ENCODE data around the gene TPX2. TPM values are rescaled to one million over a fixed set of nuclear protein-coding genes. Genes with fewer than 3 reads are reported as not detected.
A peak's percentile ranks its signal among the peaks of the same experiment; 100 is the strongest.

The TPX2 gene
- total and polyA plus RNA-seq, 2 experiments from 2014 or later = 12.3 to 120 TPM

DNA sequence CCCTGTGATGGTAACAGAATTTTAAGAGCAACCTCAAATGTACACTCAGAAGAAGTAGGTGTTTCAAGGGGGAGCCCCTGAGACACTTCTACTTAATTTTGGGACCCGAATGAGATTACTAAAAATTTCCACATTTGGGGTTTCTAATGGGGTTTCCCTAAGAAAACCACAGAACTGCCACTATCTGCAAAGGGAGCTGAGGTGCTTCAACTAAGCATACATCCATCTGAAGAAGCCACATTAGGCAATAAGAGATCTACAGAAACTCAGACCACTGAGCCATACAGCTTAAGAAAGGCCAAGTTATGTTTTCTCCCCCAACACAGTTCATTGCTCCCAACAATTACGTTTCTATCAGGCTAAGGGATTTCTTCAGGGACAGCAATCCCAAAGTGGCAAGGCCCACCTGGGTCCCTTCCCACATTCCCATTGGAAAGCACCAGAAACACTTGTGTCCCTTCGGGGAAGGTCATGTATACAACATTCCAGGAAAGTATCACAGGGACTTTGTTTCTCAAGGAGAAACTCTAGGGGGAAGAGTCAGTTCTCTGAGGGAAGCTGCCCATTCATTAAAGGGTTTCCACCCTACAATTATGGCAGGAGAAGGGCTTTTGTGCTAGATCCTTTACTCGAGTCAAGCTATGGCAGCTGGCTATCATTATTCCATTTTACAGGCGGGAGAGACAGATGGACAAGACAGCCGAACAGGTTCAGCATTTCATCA is 21.4 kb upstream of the TPX2 start:
- DNase-seq (ENCODE audit: low read depth in 1 of 2, low spot score in 1 of 2) = no peak
- no peak overlapping the region for H3K4me3 ChIP-seq
- H3K9me3 ChIP-seq (ENCODE audit: low read depth) = no peaks in the 10 kb centered on the region
- no peaks in the 10 kb centered on the region for H3K27me3 ChIP-seq
- TF ChIP-seq, protein P1, sequence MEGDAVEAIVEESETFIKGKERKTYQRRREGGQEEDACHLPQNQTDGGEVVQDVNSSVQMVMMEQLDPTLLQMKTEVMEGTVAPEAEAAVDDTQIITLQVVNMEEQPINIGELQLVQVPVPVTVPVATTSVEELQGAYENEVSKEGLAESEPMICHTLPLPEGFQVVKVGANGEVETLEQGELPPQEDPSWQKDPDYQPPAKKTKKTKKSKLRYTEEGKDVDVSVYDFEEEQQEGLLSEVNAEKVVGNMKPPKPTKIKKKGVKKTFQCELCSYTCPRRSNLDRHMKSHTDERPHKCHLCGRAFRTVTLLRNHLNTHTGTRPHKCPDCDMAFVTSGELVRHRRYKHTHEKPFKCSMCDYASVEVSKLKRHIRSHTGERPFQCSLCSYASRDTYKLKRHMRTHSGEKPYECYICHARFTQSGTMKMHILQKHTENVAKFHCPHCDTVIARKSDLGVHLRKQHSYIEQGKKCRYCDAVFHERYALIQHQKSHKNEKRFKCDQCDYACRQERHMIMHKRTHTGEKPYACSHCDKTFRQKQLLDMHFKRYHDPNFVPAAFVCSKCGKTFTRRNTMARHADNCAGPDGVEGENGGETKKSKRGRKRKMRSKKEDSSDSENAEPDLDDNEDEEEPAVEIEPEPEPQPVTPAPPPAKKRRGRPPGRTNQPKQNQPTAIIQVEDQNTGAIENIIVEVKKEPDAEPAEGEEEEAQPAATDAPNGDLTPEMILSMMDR (IDR thresholded peaks at IDR 0.05; ENCODE audit: low read depth, low read length) = no peak
- peaks cover 38% of the 10 kb centered on the region for H3K4me1 ChIP-seq (ENCODE audit: low read depth)
- H3K36me3 ChIP-seq = no peaks in the 10 kb centered on the region
- no peak overlapping the region for H3K27ac ChIP-seq

DNA sequence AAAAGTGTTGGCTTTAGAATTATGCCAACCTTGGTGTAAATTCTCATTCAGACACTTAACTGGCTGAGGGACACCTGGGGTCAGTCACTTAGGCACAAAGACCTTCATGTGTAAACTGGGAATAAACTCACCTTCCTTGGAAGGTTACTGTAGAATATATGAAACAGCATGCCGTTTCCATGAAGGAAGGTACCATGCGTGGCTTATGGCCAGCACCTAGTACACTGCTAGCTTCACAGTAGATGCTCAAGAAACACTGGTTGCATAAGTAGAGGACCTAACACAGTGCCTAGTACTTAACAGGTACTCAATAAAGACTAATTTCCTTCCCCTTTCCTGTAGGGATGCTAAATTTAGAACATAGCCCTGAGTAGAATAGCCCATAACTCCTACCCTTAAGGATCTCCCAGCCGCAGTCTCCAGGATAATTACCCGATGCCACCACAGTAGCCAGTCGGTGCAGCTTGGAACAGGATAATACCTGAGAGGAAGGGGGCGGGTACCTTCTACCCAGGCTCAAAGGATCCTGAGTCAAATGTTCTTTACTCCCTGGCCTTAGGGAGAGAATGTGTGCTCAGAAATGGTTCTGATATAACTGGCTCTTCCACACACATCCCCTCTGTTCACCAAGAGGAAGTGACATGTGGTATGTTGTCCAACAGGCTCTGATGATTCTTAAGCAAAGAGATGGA is 20.0 kb upstream of the TPX2 start:
- no peaks in the 10 kb centered on the region for H3K36me3 ChIP-seq
- no peaks in the 10 kb centered on the region for H3K9me3 ChIP-seq (ENCODE audit: low read depth)
- no peak overlapping the region for H3K4me3 ChIP-seq
- no peaks in the 10 kb centered on the region for H3K27me3 ChIP-seq
- TF ChIP-seq, protein P1 (IDR thresholded peaks at IDR 0.05; ENCODE audit: low read depth, low read length) = no peak
- H3K27ac ChIP-seq = no peak overlapping the region
- peaks cover 34% of the 10 kb centered on the region for H3K4me1 ChIP-seq (ENCODE audit: low read depth)
- DNase-seq (ENCODE audit: low read depth in 1 of 2, low spot score in 1 of 2) = no peak

DNA sequence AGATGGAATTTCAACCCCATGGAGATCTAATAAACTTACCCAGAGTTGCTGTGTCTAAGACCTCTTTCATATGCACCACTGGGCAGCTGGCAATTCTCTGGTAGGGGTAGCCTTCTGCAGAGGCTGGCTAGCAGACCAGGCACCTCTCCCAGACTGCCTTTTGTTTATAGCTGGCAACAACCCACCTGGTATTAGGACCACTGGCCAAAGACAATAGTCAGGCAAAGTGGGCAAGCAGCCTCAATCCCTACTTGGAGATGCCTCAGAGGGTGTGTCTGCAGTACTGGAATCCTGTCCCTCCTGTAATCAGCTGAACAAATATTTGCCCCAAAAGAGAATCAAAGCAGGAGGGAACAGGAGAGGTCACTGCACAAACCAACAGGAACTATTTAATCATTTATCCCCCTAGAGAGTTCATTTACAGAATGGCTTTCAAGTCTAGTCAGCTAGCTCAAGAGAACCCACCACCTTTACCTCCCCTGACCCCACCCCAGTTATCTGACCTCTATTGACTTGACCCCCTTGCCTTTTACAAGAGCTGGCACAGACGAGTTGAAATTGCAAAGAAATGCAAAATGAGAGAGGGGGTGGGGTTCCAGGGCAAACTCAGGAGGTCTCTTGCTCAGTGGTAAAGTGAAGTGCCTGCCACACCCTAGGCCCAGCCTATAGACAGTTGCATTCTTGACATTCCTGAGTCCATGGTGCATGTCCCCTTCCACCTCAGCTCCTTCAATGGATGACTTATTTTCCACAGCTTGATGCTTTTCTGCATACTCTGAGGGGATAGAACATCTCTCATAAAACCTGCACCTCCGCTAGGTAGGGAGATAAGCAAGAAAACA is 19.2 kb upstream of the TPX2 start:
- Histone ChIP-seq H3K27me3 (no peaks in the 10 kb centered on the region), H3K36me3 (no peaks in the 10 kb centered on the region), H3K27ac (no peak overlapping the region), H3K9me3 (ENCODE audit: low read depth) (no peaks in the 10 kb centered on the region), H3K4me1 (ENCODE audit: low read depth) (peaks cover 34% of the 10 kb centered on the region), H3K4me3 (no peak overlapping the region)
- TF ChIP-seq, protein P1 (IDR thresholded peaks at IDR 0.05; ENCODE audit: low read depth, low read length) = no peak
- no peak for DNase-seq (ENCODE audit: low read depth in 1 of 2, low spot score in 1 of 2)

DNA sequence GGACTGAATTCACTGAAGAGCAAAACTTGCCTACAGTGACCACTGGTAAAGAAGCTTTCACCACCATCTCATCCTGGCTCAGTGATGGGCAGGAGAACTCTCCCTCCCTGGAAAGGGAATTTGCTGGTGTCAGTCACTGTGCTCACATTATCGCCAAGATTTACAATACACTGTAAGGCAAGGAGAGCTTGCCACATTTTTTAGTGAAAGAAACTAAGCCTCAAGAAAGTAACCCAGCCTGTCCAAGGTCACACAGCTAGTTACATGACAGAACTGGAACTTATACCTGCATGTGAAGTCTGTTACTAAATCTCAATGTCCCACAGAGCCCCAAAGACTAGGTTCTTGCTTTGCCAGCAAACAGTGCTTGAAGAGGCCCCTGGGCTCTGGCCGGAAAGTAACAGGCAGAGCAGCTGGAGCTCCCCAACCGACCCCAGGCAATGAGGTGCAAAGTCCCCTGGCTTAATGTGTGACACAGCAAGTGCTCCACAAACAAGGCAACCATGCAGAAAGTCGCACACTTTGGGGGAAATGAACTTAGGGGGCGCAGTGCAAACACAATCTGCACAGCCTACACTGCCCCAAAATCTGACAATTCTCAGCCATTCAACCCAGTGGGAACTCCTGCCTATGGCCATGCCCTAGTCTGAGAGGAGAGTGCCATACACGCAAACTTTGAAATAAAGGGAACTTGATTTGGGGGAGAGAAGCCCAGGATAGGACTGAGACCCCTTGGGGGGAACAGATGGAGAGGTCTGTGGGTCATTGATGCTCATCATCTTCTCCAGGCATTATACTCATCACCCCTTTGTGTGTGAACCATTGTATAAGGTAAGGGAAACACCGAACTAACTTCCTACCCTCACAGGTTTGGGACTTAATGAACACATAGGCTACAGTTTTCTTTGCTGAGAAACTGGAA is 18.3 kb upstream of the TPX2 start:
- Histone ChIP-seq H3K27ac (peak overlapping the region; percentile 22), H3K9me3 (ENCODE audit: low read depth) (no peaks in the 10 kb centered on the region), H3K4me1 (ENCODE audit: low read depth) (peaks cover 34% of the 10 kb centered on the region), H3K36me3 (no peaks in the 10 kb centered on the region), H3K27me3 (no peaks in the 10 kb centered on the region), H3K4me3 (peak overlapping the region; percentile 6)
- no peak for DNase-seq (ENCODE audit: low read depth in 1 of 2, low spot score in 1 of 2)
- TF ChIP-seq, protein P1 (IDR thresholded peaks at IDR 0.05; ENCODE audit: low read depth, low read length) = no peak
